Stimulated activated CD8-positive, alpha-beta memory T cell treated with anti-CD3 and anti-CD28 coated beads, Interleukin-12 subunit alpha, Interleukin-12 subunit beta, amount 100 ng/mL, for 24 hours (primary cell): ENCODE measurements around the gene DPYD.

Experiments
- DNase-seq: peaks from one replicate; pipeline ENCODE4 v3.0.0-alpha.2; 2020; ENCODE audit errors: extremely low read depth

DPYD gene

GRCh38 chr1:97841338-97841737 lies 79.5 kb downstream of the DPYD start:
- DNase-seq = no peak

GRCh38 chr1:97837161-97837560 lies 83.7 kb downstream of the DPYD start:
- DNase-seq = no peak

- no peak for DNase-seq
Measured at GRCh38 chr1:97834899-97835298, 85.9 kb downstream of the DPYD start.

- no peak for DNase-seq
Measured at GRCh38 chr1:97833881-97834280, 87.0 kb downstream of the DPYD start.

GRCh38 chr1:97832481-97832880 lies 88.4 kb downstream of the DPYD start:
- no peak for DNase-seq

GRCh38 chr1:97827887-97828286 lies 92.9 kb downstream of the DPYD start:
- no peak for DNase-seq

- DNase-seq = no peak
Measured at GRCh38 chr1:97826820-97827219, 94.0 kb downstream of the DPYD start.

- DNase-seq = no peak
Measured at GRCh38 chr1:97824624-97825023, 96.2 kb downstream of the DPYD start.

- no peak for DNase-seq
Measured at GRCh38 chr1:97824200-97824599, 96.6 kb downstream of the DPYD start.

- DNase-seq = no peak
Measured at GRCh38 chr1:97820470-97821188, 100.2 kb downstream of the DPYD start.

- DNase-seq = no peak
Measured at GRCh38 chr1:97816927-97817326, 103.9 kb downstream of the DPYD start.

GRCh38 chr1:97814804-97815203 lies 106.0 kb downstream of the DPYD start:
- no peak for DNase-seq

- DNase-seq = no peak
Measured at GRCh38 chr1:97814121-97814520, 106.7 kb downstream of the DPYD start.

- DNase-seq = no peak
Measured at GRCh38 chr1:97812076-97812475, 108.8 kb downstream of the DPYD start.

- no peak for DNase-seq
Measured at GRCh38 chr1:97806996-97807520, 113.8 kb downstream of the DPYD start.

- no peak for DNase-seq
Measured at GRCh38 chr1:97806326-97806725, 114.5 kb downstream of the DPYD start.

- no peak for DNase-seq
Measured at GRCh38 chr1:97805093-97805492, 115.7 kb downstream of the DPYD start.

- no peak for DNase-seq
Measured at GRCh38 chr1:97803026-97803425, 117.8 kb downstream of the DPYD start.

GRCh38 chr1:97802011-97802410 lies 118.8 kb downstream of the DPYD start:
- DNase-seq = no peak

GRCh38 chr1:97797403-97798183 lies 123.2 kb downstream of the DPYD start:
- no peak for DNase-seq

GRCh38 chr1:97796711-97797110 lies 124.1 kb downstream of the DPYD start:
- DNase-seq = no peak

GRCh38 chr1:97792655-97793054 lies 128.2 kb downstream of the DPYD start:
- DNase-seq = no peak

- DNase-seq = no peak
Measured at GRCh38 chr1:97791251-97791650, 129.6 kb downstream of the DPYD start.
